ENCODE results near the gene TTR. TPM values are rescaled to one million over a fixed set of nuclear protein-coding genes. Genes with fewer than 3 reads are reported as not detected.

The TTR gene
- total and polyA plus RNA-seq, 2 experiments from 2014 or later = not detected

- Histone ChIP-seq H3F3A (replicated peaks; ENCODE audit: low read depth) (no peaks in the 10 kb centered on the region), H3K4me2 (no peak overlapping the region), H3K79me2 (replicated peaks; ENCODE audit: insufficient read depth) (no peaks in the 10 kb centered on the region), H3K27ac (ENCODE audit: low read depth) (no peak overlapping the region), H3K27me3 (ENCODE audit: insufficient read depth) (no peaks in the 10 kb centered on the region), H3K4me3 (no peak overlapping the region), H3K9me2 (ENCODE audit: insufficient read depth) (no peaks in the 10 kb centered on the region), H3K36me3 (ENCODE audit: insufficient read depth) (no peaks in the 10 kb centered on the region), H4K20me1 (replicated peaks; ENCODE audit: insufficient read depth) (no peaks in the 10 kb centered on the region), H3K4me1 (ENCODE audit: insufficient read depth) (peaks cover 18% of the 10 kb centered on the region), H2AFZ (no peak overlapping the region)
- ATAC-seq (no peak), DNase-seq (ENCODE audit: low spot score) (no peak)
- Mint-ChIP-seq H3K9me3 (no peaks in the 10 kb centered on the region; the same call in 2 of the 3 replicates), H3K36me3 (ENCODE audit: low read depth) (peaks cover 5% of the 10 kb centered on the region; the same call in 2 of the 3 replicates), H3K27ac (no peak overlapping the region), H3K4me3 (no peak overlapping the region), H3K27me3 (ENCODE audit: insufficient read depth, low read depth, poor library complexity) (peaks cover 3% of the 10 kb centered on the region), H3K4me1 (peaks cover 26% of the 10 kb centered on the region)
- TF ChIP-seq ZNF462 (CRISPR knock-in tag; IDR thresholded peaks at IDR 0.05) (no peak), EZH2 (IDR thresholded peaks at IDR 0.05; ENCODE audit: low read depth, unreplicated experiment) (no peak), STAT1 (IDR thresholded peaks at IDR 0.05; ENCODE audit: unreplicated experiment) (no peak), ZNF331 (CRISPR knock-in tag; IDR thresholded peaks at IDR 0.05; ENCODE audit: low read depth) (no peak), NANOG (IDR thresholded peaks at IDR 0.05; ENCODE audit: borderline replicate concordance) (no peak), ZNF114 (CRISPR knock-in tag; IDR thresholded peaks at IDR 0.05) (no peak), CTCF (conservative IDR thresholded peaks at IDR 0.05; ENCODE audit: low read depth in 2 of 2) (no peak), POLR2AphosphoS5 (IDR thresholded peaks at IDR 0.05; ENCODE audit: low read depth) (no peak), EZH2phosphoT487 (IDR thresholded peaks at IDR 0.05; ENCODE audit: unreplicated experiment) (no peak), CREB1 (CRISPR knock-in tag; IDR thresholded peaks at IDR 0.05; ENCODE audit: low read depth) (no peak), JUNB (IDR thresholded peaks at IDR 0.05; ENCODE audit: unreplicated experiment) (no peak)
- TF ChIP-seq, protein P1, sequence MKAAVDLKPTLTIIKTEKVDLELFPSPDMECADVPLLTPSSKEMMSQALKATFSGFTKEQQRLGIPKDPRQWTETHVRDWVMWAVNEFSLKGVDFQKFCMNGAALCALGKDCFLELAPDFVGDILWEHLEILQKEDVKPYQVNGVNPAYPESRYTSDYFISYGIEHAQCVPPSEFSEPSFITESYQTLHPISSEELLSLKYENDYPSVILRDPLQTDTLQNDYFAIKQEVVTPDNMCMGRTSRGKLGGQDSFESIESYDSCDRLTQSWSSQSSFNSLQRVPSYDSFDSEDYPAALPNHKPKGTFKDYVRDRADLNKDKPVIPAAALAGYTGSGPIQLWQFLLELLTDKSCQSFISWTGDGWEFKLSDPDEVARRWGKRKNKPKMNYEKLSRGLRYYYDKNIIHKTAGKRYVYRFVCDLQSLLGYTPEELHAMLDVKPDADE (IDR thresholded peaks at IDR 0.05) = no peak
- TF ChIP-seq, protein P2, sequence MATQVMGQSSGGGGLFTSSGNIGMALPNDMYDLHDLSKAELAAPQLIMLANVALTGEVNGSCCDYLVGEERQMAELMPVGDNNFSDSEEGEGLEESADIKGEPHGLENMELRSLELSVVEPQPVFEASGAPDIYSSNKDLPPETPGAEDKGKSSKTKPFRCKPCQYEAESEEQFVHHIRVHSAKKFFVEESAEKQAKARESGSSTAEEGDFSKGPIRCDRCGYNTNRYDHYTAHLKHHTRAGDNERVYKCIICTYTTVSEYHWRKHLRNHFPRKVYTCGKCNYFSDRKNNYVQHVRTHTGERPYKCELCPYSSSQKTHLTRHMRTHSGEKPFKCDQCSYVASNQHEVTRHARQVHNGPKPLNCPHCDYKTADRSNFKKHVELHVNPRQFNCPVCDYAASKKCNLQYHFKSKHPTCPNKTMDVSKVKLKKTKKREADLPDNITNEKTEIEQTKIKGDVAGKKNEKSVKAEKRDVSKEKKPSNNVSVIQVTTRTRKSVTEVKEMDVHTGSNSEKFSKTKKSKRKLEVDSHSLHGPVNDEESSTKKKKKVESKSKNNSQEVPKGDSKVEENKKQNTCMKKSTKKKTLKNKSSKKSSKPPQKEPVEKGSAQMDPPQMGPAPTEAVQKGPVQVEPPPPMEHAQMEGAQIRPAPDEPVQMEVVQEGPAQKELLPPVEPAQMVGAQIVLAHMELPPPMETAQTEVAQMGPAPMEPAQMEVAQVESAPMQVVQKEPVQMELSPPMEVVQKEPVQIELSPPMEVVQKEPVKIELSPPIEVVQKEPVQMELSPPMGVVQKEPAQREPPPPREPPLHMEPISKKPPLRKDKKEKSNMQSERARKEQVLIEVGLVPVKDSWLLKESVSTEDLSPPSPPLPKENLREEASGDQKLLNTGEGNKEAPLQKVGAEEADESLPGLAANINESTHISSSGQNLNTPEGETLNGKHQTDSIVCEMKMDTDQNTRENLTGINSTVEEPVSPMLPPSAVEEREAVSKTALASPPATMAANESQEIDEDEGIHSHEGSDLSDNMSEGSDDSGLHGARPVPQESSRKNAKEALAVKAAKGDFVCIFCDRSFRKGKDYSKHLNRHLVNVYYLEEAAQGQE (IDR thresholded peaks at IDR 0.05; ENCODE audit: unreplicated experiment) = no peak
Measured at GRCh38 chr18:31551883-31552282, 39.8 kb upstream of the TTR start.
